A549 (cell line): Measurements from ENCODE around the gene MLLT1. TPM values are rescaled to one million over a fixed set of nuclear protein-coding genes. Genes with fewer than 3 reads are reported as not detected.

Source experiments
- ATAC-seq, 2 experiments: fragments of 200-7000 bp in 1 of 2; fragments of >200 bp in 1 of 2; cut with Nextera tagmentation in 1 of 2; cut with Tn5 transposase in 1 of 2; 3 replicates each; pipeline versions ENCODE4 v1.8.0 to v1.9.1; 2018 to 2020; ENCODE audit warnings: mild to moderate bottlenecking in 1 of 2, moderate library complexity in 1 of 2
- CTCF ChIA-PET: fragments of 300-600 bp; sonication (Branson Sonifier 250); formaldehyde crosslinking; extraction: SDS; loops from one replicate; lab custom pipeline; 2021; ENCODE audit warnings: antibody characterized with exemption, inconsistent platforms; lab: Yijun Ruan, JAX
- POLR2A ChIA-PET: fragments of 350-600 bp; formaldehyde crosslinking; extraction: SDS; loops from one replicate; lab custom pipeline; 2021; ENCODE audit warnings: antibody characterized with exemption, inconsistent platforms; lab: Yijun Ruan, JAX
- DNase-seq, 2 experiments: peaks; one replicate each; pipeline versions ENCODE4 v3.0.0 to v3.0.0-alpha.2; 2011 to 2016; ENCODE audit warnings: low read depth in 1 of 2, low spot score in 1 of 2
- FAIRE-seq: peaks from 2 replicates; lab custom pipeline; 2011; peaks lifted over from hg19 to GRCh38; lab: Jason Lieb, UNC
- H3K27ac ChIP-seq, 2 experiments: fragments of >200 bp; sonication (Bioruptor Twin); formaldehyde crosslinking; 3 replicates each; pipeline ENCODE4 v1.5.1; 2016 to 2017
- H3K4me1 ChIP-seq: fragments of >200 bp; sonication (Bioruptor Twin); formaldehyde crosslinking; 3 replicates; pipeline ENCODE4 v1.6.1; 2016
- H3K4me2 ChIP-seq: fragments of >200 bp; sonication (Bioruptor Twin); formaldehyde crosslinking; 3 replicates; pipeline ENCODE4 v1.6.1; 2016
- H3K4me3 ChIP-seq: fragments of >200 bp; sonication (Bioruptor Twin); formaldehyde crosslinking; 3 replicates; pipeline ENCODE4 v1.5.1; 2016
- H3K9me3 ChIP-seq: fragments of >200 bp; sonication (Bioruptor Twin); formaldehyde crosslinking; 3 replicates; pipeline ENCODE4 v1.6.1; 2016
- BCL3 ChIP-seq: fragments of >200 bp; sonication (Bioruptor Twin); formaldehyde crosslinking; IDR thresholded peaks from 3 replicates; pipeline ENCODE4 v1.6.1; 2016
- CEBPB ChIP-seq, 2 experiments: fragments of >200 bp in 1 of 2; sonication (Bioruptor Twin) in 1 of 2; formaldehyde crosslinking in 1 of 2; IDR thresholded peaks; 2 replicates each; pipeline ENCODE4 v1.6.1; 2012 to 2016
- EHF ChIP-seq: fragments of 250-450 bp; sonication (Bioruptor Pico); IDR thresholded peaks from 2 replicates; pipeline ENCODE4 v1.5.0; 2020; ENCODE audit warnings: mild to moderate bottlenecking
- EHMT2 ChIP-seq: fragments of 200-600 bp; sonication (generic); IDR thresholded peaks from 2 replicates; pipeline ENCODE4 v1.6.1; 2016; ENCODE audit warnings: antibody characterized with exemption, low read depth, mild to moderate bottlenecking, moderate library complexity
- FOXS1 ChIP-seq: fragments of 250-450 bp; sonication (Bioruptor Pico); IDR thresholded peaks from 2 replicates; pipeline ENCODE4 v1.5.0; 2020; ENCODE audit warnings: mild to moderate bottlenecking, moderate library complexity
- GATA3 ChIP-seq: IDR thresholded peaks from 2 replicates; pipeline ENCODE4 v1.6.1; 2012; ENCODE audit warnings: borderline replicate concordance
- HDAC2 ChIP-seq: fragments of 200-600 bp; sonication (generic); IDR thresholded peaks from 2 replicates; pipeline ENCODE4 v1.6.1; 2016
- HOXB13 ChIP-seq: fragments of 250-450 bp; sonication (Bioruptor Pico); IDR thresholded peaks from 2 replicates; pipeline ENCODE4 v1.5.0; 2020; ENCODE audit warnings: low read depth, mild to moderate bottlenecking, moderate library complexity
- JUNB ChIP-seq: fragments of >200 bp; sonication (Bioruptor Twin); formaldehyde crosslinking; IDR thresholded peaks from 2 replicates; pipeline ENCODE4 v1.6.1; 2016
- NFE2L2 ChIP-seq: fragments of 150-350 bp; conservative IDR thresholded peaks from 2 replicates; pipeline ENCODE4 v1.6.1; 2014; ENCODE audit warnings: low read length
- NR3C1 ChIP-seq: fragments of >200 bp; sonication (Bioruptor Twin); formaldehyde crosslinking; IDR thresholded peaks from 3 replicates; pipeline ENCODE4 v1.6.1; 2017
- POLR2AphosphoS2 ChIP-seq: conservative IDR thresholded peaks from 2 replicates; pipeline ENCODE4 v1.6.1; 2012; ENCODE audit warnings: low read length, improper control_type of control experiment, inconsistent platforms
- RARB ChIP-seq: fragments of 250-450 bp; sonication (Bioruptor Pico); IDR thresholded peaks from 2 replicates; pipeline ENCODE4 v1.8.0; 2021; ENCODE audit warnings: mild to moderate bottlenecking, moderate library complexity
- RFX5 ChIP-seq: fragments of 450-650 bp; IDR thresholded peaks from 2 replicates; pipeline ENCODE4 v1.7.1; 2014; ENCODE audit warnings: antibody characterized with exemption, mild to moderate bottlenecking, moderate library complexity
- SREBF2 ChIP-seq: fragments of 450-650 bp; IDR thresholded peaks from 2 replicates; pipeline ENCODE4 v1.6.1; 2014; ENCODE audit warnings: mild to moderate bottlenecking, moderate library complexity
- TFCP2L1 ChIP-seq: fragments of 250-450 bp; sonication (Bioruptor Pico); IDR thresholded peaks from 2 replicates; pipeline ENCODE4 v1.5.0; 2021; ENCODE audit warnings: mild to moderate bottlenecking
- ZC3H11A ChIP-seq: fragments of 450-650 bp; IDR thresholded peaks from 2 replicates; pipeline ENCODE4 v1.6.1; 2014; ENCODE audit warnings: antibody characterized with exemption, mild to moderate bottlenecking
- ZNF302 ChIP-seq: fragments of 250-450 bp; sonication (Bioruptor Pico); IDR thresholded peaks from 2 replicates; pipeline ENCODE4 v1.9.0; 2021; ENCODE audit warnings: inconsistent platforms, mild to moderate bottlenecking, moderate library complexity
- WGBS: methylation state at CpG from one replicate; pipeline ENCODE4 v1.1.6; 2017; ENCODE audit errors: missing lambda C conversion rate; 5-methylcytosine and 5-hydroxymethylcytosine counted together
- polyA plus RNA-seq, 4 experiments: library from polyadenylated mRNA; depleted of rRNA in 3 of 4; stranded (reverse); fragments of >200 nt; fragmentation: RNase III in 1 of 4; extraction: RNeasy Plus Mini Kit Qiagen cat#74134 plus additional on column Dnase treatment in 1 of 4; gene quantifications; 2 replicates in 3 of 4; 3 replicates in 1 of 4; pipeline ENCODE4 v1.2.3, GENCODE V29; 2011 to 2017

Gene MLLT1
- polyA plus RNA-seq, 2 of the 4 experiments (the other 2 are of a cell fraction) = 7.4 to 17.5 TPM

- 87% methylated on average over 23 of the region's 39 CpGs for WGBS
- no peak for ATAC-seq
- Histone ChIP-seq H3K4me2 (no peak overlapping the region), H3K4me3 (no peak overlapping the region), H3K27ac (no peak overlapping the region), H3K4me1 (no peaks in the 10 kb centered on the region), H3K9me3 (no peaks in the 10 kb centered on the region)
- FAIRE-seq = no peak
- ChIA-PET POLR2A (no interaction called here), CTCF (interaction anchor here (0.7 to 1.8 kb wide), 3 partner anchors 18 to 24 kb away, joined by 3 to 7 read pairs (median 5); no protein-coding TSS in a partner anchor)
- DNase-seq = no peak
- TF ChIP-seq TFCP2L1 (CRISPR knock-in tag) (no peak), HOXB13 (CRISPR knock-in tag) (no peak), POLR2AphosphoS2 (no peak), EHMT2 (no peak), FOXS1 (no peak), HDAC2 (no peak)
Measured at GRCh38 chr19:6236310-6237291, 43.2 kb downstream of the MLLT1 start.

- ATAC-seq (no peak), FAIRE-seq (no peak), DNase-seq (no peak)
- ChIA-PET POLR2A (no interaction called here), CTCF (no interaction called here)
- H3K9me3 ChIP-seq = no peaks in the 10 kb centered on the region
- 89% methylated on average over 19 of the region's 26 CpGs for WGBS
- TF ChIP-seq BCL3 = no peak
- no peak for TF ChIP-seq ZC3H11A
- no peak overlapping the region for H3K4me3 ChIP-seq
- H3K27ac ChIP-seq = no peak overlapping the region
- H3K4me1 ChIP-seq = no peaks in the 10 kb centered on the region
- no peak overlapping the region for H3K4me2 ChIP-seq
Measured at GRCh38 chr19:6235031-6235951, 44.5 kb downstream of the MLLT1 start.

GRCh38 chr19:6234527-6234926 is 45.2 kb downstream of the MLLT1 start:
- Histone ChIP-seq H3K4me3 (no peak overlapping the region), H3K4me1 (no peaks in the 10 kb centered on the region), H3K4me2 (no peak overlapping the region), H3K27ac (no peak overlapping the region), H3K9me3 (no peaks in the 10 kb centered on the region)
- POLR2A ChIA-PET = no interaction called here
- DNase-seq = no peak
- CTCF ChIA-PET = interaction anchor here (1.1 kb wide), 1 partner anchor 16 kb away, joined by 5 read pairs; no protein-coding TSS in a partner anchor
- whole genome bisulfite sequencing = 92% methylated on average over 8 of the region's 8 CpGs
- TF ChIP-seq JUNB (no peak), HDAC2 (no peak), GATA3 (no peak), SREBF2 (no peak), NR3C1 (no peak), RARB (CRISPR knock-in tag) (no peak), ZNF302 (no peak), EHF (CRISPR knock-in tag) (no peak), NFE2L2 (no peak), CEBPB (IDR thresholded peaks at IDR 0.05) (no peak), RFX5 (no peak)
- no peak for ATAC-seq
- no peak for FAIRE-seq
